ENCODE results near the gene OCEL1.

DNA sequence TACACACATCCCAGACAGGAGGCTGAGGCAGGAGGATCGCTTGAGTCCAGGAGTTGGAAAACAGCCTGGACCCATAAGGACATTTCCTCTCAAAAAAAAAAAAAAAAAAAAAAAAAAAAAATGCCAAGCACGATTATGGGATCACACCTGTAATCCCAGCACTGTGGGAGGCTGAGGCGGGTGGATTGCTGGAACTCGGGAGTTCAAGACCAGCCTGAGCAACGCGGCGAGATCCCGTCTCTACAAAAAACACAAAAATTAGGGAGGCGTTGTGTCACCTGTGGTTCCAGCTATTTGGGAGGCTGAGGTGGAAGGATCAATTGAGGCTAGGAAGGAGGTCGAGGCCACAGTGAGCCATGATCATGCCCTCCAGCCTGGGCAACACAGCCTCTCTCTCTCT lies 973 bp upstream of the OCEL1 start:
- TF ChIP-seq, protein P1, sequence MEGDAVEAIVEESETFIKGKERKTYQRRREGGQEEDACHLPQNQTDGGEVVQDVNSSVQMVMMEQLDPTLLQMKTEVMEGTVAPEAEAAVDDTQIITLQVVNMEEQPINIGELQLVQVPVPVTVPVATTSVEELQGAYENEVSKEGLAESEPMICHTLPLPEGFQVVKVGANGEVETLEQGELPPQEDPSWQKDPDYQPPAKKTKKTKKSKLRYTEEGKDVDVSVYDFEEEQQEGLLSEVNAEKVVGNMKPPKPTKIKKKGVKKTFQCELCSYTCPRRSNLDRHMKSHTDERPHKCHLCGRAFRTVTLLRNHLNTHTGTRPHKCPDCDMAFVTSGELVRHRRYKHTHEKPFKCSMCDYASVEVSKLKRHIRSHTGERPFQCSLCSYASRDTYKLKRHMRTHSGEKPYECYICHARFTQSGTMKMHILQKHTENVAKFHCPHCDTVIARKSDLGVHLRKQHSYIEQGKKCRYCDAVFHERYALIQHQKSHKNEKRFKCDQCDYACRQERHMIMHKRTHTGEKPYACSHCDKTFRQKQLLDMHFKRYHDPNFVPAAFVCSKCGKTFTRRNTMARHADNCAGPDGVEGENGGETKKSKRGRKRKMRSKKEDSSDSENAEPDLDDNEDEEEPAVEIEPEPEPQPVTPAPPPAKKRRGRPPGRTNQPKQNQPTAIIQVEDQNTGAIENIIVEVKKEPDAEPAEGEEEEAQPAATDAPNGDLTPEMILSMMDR (IDR thresholded peaks at IDR 0.05; ENCODE audit: low read depth, low read length), result no peak
- TF ChIP-seq POLR2A (IDR thresholded peaks at IDR 0.05; ENCODE audit: extremely low read depth, insufficient read length), result no peak
